Retinal pigment epithelial cell (primary cell): ENCODE data around the gene MFSD8.
"Not testable (repeated sequence)": the region's sequence is repeated elsewhere in the genome, so short reads cannot be mapped to it uniquely, and the experiment has no call there.

Source experiments
- DNase-seq: peaks from one replicate; pipeline ENCODE4 v3.0.0-alpha.2; 2010; ENCODE audit warnings: low read depth
- H3K4me3 ChIP-seq: 2 replicates; pipeline ENCODE4 v1.5.1; 2011; ENCODE audit warnings: mild to moderate bottlenecking, low read length, control low read depth, moderate library complexity
- TF ChIP-seq, protein P1 (sequence below): conservative IDR thresholded peaks from 2 replicates; pipeline ENCODE4 v1.5.1; 2011; ENCODE audit warnings: low read depth, low read length, control low read depth, inconsistent platforms

Gene MFSD8

DNA sequence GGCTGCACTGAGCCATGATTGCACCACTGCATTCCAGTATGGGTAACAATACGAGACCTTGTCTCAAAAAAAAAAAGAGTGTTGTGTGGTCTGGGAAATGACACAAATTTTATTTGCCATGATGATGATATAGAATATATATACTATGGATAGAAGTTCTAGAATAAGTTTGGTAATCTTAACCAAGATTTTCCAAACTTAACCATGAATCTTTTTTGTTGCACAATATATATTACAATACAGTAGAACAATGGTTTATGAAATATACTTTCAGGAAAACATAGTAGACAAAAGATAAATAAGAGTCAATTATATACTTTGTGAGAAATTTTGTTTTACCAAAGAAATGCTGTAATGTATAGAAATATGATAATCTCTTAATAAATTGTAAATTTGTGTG is 34.8 kb downstream of the MFSD8 start:
- H3K4me3 ChIP-seq = no peak overlapping the region
- TF ChIP-seq, protein P1, sequence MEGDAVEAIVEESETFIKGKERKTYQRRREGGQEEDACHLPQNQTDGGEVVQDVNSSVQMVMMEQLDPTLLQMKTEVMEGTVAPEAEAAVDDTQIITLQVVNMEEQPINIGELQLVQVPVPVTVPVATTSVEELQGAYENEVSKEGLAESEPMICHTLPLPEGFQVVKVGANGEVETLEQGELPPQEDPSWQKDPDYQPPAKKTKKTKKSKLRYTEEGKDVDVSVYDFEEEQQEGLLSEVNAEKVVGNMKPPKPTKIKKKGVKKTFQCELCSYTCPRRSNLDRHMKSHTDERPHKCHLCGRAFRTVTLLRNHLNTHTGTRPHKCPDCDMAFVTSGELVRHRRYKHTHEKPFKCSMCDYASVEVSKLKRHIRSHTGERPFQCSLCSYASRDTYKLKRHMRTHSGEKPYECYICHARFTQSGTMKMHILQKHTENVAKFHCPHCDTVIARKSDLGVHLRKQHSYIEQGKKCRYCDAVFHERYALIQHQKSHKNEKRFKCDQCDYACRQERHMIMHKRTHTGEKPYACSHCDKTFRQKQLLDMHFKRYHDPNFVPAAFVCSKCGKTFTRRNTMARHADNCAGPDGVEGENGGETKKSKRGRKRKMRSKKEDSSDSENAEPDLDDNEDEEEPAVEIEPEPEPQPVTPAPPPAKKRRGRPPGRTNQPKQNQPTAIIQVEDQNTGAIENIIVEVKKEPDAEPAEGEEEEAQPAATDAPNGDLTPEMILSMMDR = no peak
- no peak for DNase-seq

DNA sequence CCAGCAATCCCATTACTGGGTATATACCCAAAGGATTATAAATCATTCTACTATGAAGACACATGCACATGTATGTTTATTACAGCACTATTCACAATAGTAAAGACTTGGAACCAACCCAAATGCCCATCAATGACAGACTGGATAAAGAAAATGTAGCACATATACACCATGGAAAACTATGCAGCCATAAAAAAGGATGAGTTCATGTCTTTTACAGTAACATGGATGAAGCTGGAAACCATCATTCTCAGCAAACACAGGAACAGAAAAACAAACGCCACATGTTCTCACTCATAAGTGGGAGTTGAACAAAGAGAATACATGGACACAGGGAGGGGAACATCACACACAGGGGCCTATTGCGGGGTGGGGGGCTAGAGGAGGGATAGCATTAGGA is 39.3 kb downstream of the MFSD8 start:
- not testable (repeated sequence) for H3K4me3 ChIP-seq, DNase-seq

GRCh38 chr4:127922226-127922625 is 42.7 kb downstream of the MFSD8 start:
- H3K4me3 ChIP-seq = no peak overlapping the region
- no peak for DNase-seq
- TF ChIP-seq, protein P1 = no peak

DNA sequence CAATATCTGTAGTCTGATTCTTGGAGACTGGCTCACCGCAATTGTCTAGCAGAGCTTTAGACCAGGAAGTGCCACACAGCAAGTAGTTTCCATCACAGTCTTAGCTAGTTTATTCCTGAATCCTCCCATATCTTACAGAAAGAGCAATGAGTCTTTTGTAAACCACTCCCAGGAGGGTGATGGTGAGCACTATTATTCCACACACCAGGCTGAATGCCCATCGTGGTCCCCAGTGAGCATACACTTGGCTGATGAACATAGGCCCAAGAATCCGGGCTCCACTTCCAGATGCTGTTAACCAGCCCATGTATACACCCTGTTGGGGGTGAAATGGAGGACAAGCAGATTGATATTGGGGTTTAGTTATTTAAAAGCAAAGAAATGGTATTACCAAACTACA is 44.5 kb downstream of the MFSD8 start:
- DNase-seq = no peak
- TF ChIP-seq, protein P1 = no peak
- H3K4me3 ChIP-seq = no peak overlapping the region

DNA sequence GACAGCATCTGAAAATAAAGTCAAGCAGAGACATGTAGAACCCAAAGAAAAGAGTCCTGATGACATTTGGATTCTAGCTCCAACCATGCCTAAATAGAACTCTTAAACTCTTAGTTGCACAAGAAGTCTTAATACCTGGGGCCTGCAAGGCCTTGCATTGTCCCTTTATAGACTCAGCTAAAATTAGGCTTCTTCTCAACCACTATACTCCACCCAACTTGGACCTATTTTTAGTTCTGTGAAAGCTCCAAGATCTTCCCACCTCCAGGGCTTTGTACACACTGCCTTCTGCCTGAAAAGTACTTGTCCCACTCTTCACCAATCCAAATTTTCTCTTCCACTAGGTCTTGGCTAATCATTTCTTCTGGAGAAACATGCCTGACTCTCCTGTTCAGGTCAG is 47.8 kb downstream of the MFSD8 start:
- TF ChIP-seq, protein P1 = no peak
- DNase-seq = no peak
- no peak overlapping the region for H3K4me3 ChIP-seq

DNA sequence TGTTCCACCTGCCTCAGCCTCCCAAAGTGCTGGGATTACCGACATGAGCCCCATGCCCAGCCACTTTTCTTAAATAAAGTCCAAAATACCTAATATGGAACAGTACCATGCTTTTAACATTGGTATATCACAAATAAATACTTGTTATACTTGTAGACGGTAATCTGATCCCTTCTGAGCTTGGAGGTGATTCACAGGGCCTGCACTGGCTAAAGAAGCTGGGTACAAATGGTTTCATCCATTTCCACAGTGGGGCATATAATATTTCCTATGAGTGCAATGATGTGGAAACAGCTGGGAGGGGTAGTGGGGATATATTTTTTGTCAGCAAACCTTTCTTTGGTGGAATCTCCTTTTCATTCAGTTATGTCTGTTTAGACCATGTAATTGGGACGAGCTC is 48.5 kb downstream of the MFSD8 start:
- no peak overlapping the region for H3K4me3 ChIP-seq
- DNase-seq = no peak
- TF ChIP-seq, protein P1 = no peak

DNA sequence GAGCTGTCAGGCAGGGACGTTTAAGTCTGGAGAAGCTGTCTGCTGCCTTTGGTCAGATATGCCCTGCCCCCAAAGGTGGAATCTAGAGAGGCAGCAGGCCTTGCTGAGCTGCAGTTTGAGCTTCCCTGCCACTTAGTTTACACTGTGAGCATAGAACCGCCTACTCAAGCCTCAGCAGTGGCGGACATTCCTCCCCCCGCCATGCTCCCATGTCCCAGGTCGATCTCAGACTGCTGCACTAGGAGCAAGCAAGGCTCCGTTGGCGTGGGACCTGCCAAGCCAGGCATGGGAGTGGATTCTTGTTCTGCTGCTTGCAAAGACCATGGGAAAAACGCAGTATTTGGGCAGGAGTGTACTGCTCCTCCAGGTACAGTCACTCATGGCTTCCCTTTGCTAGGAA is 59.9 kb downstream of the MFSD8 start:
- TF ChIP-seq, protein P1 = no peak
- no peak for DNase-seq

DNA sequence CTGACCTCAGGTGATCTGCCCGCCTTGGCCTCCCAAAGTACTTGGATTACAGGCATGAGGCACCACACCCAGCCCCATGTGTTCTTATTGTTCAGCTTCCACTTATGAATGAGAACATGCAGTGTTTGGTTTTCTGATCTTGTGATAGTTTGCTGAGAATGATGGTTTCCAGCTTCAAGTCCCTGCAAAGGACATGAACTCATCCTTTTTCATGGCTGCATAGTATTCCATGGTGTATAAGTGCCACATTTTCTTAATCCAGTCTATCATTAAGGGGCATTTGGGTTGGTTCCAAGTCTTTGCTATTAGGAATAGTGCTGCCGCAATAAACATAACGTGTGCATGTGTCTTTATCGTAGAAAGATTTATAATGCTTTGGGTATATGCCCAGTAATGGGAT is 65.3 kb downstream of the MFSD8 start:
- not testable (repeated sequence) for H3K4me3 ChIP-seq, DNase-seq

More for the DNA sequence above, 59.9 kb downstream of the MFSD8 start:
- no peak overlapping the region for H3K4me3 ChIP-seq
